Left lung (tissue), 10 donors: Measurements from ENCODE around the gene DLGAP4. TPM values are rescaled to one million over a fixed set of nuclear protein-coding genes. Genes with fewer than 3 reads are reported as not detected.

Experiments used
- ATAC-seq: fragments of 200-7000 bp; cut with Tn5 transposase; one replicate; pipeline ENCODE4 v1.9.1; 2020; ENCODE audit warnings: moderate library complexity
- DNase-seq, 4 donors: peaks; one replicate each; pipeline ENCODE4 v3.0.0-alpha.2; 2013 to 2020
- H3K27ac ChIP-seq, 2 donors: fragments of 200-600 bp; sonication (generic) in 1 of 2; one replicate each; pipeline versions ENCODE4 v1.5.0 to v1.8.0; 2020 to 2021
- H3K27me3 ChIP-seq, 2 donors: fragments of 200-600 bp; sonication (generic) in 1 of 2; one replicate each; pipeline versions ENCODE4 v1.5.0 to v1.8.0; 2020 to 2021
- H3K36me3 ChIP-seq, 2 donors: fragments of 200-600 bp; sonication (generic) in 1 of 2; one replicate each; pipeline versions ENCODE4 v1.5.0 to v1.8.0; 2020 to 2021
- H3K4me1 ChIP-seq, 2 donors: fragments of 200-600 bp; one replicate each; pipeline ENCODE4 v1.8.0; 2021
- H3K4me3 ChIP-seq, 2 donors: fragments of 200-600 bp; sonication (generic) in 1 of 2; one replicate each; pipeline versions ENCODE4 v1.5.0 to v1.8.0; 2020 to 2021; ENCODE audit warnings: mild to moderate bottlenecking in 1 of 2
- H3K9me3 ChIP-seq, 2 donors: fragments of 200-600 bp; sonication (generic) in 1 of 2; one replicate each; pipeline versions ENCODE4 v1.5.0 to v1.8.0; 2020 to 2021
- intact Hi-C, 2 donors: fragments of 100-400 bp; cut with DNase I; formaldehyde crosslinking; loops; one replicate each; pipeline versions ENCODE4 v1.11.2 to v1.14.2; 2022
- polyA plus RNA-seq, 6 donors: library from polyadenylated mRNA; unstranded; fragments of 120-200 nt; gene quantifications; one replicate each; pipeline ENCODE4 v1.2.1, GENCODE V29; 2013; ENCODE audit not compliant: insufficient read length in 6 of 6
- total RNA-seq, 2 donors: library from RNA; stranded (reverse); fragmentation: NEBNext Ultra II Directional; extraction: Animal tissue kit (Norgen Biotek cat#: 25700); gene quantifications; one replicate each; pipeline ENCODE4 v1.2.1, GENCODE V29; 2021
- TF ChIP-seq, protein P1 (sequence below), 2 donors: fragments of 200-600 bp; sonication (generic) in 1 of 2; IDR thresholded peaks; one replicate each; pipeline versions ENCODE4 v1.5.0 to v1.8.0; 2021; ENCODE audit warnings: antibody characterized with exemption in 2 of 2
- donor health status: DM: no; HTN: yes; CAD: no.
- donor health status: DM: no; HTN: no; CAD: no.

The DLGAP4 gene
- total and polyA plus RNA-seq, 8 donors, result 53.5 to 84.3 (median 72.1) TPM

DNA sequence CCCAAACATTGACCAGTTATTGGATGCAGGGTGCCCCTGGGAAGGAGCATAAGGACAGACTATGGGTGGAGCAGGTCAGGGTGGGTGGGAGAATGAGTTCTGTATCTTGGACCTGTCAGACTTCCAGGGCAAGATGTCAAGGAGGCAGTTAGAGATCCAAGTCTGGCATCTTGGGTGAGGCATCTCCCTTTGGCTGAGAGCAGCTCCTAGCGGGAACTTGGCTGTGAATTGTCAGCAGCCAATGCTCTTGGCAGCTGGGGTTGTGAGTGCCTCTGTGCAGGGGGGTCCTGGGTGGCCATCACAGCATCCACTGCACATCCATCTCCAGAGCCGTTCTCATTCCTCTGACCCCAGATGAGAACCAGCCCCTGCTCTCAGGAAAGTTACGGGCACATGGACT, 118.2 kb downstream of the DLGAP4 start:
- TF ChIP-seq, protein P1, sequence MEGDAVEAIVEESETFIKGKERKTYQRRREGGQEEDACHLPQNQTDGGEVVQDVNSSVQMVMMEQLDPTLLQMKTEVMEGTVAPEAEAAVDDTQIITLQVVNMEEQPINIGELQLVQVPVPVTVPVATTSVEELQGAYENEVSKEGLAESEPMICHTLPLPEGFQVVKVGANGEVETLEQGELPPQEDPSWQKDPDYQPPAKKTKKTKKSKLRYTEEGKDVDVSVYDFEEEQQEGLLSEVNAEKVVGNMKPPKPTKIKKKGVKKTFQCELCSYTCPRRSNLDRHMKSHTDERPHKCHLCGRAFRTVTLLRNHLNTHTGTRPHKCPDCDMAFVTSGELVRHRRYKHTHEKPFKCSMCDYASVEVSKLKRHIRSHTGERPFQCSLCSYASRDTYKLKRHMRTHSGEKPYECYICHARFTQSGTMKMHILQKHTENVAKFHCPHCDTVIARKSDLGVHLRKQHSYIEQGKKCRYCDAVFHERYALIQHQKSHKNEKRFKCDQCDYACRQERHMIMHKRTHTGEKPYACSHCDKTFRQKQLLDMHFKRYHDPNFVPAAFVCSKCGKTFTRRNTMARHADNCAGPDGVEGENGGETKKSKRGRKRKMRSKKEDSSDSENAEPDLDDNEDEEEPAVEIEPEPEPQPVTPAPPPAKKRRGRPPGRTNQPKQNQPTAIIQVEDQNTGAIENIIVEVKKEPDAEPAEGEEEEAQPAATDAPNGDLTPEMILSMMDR (IDR thresholded peaks at IDR 0.05), result no peak
- ATAC-seq (no peak), DNase-seq (no peak)
- no peaks in the 10 kb centered on the region for H3K4me1 ChIP-seq
- no peaks in the 10 kb centered on the region for H3K9me3 ChIP-seq
- H3K27me3 ChIP-seq, result peaks cover 0 to 19% of the 10 kb centered on the region in 2 donors
- intact Hi-C loops, result no loop called here
- H3K36me3 ChIP-seq, result no peaks in the 10 kb centered on the region
- no peak overlapping the region for H3K27ac ChIP-seq
- H3K4me3 ChIP-seq, result no peak overlapping the region

DNA sequence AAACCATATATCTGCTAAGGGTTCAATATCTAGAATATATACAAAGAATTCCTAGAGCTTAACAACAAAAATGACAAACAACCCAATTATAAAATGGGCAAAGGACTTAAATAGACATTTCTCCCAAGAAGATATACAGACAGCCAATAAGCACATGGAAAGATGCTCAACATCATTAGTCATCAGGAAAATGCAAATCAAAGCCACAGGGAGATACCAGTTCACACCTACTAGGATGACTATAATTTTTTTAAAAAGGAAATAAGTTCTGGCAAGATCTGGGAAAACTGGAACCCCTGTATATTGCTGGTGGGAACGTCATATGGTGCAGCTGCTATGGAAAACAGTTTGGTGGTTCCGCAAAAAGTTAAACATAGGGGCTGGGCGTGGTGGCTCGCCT, 119.0 kb downstream of the DLGAP4 start:
- DNase-seq, result no peak
- Histone ChIP-seq H3K27ac (no peak overlapping the region), H3K4me3 (no peak overlapping the region), H3K9me3 (no peaks in the 10 kb centered on the region), H3K27me3 (peaks cover 0 to 19% of the 10 kb centered on the region in 2 donors), H3K36me3 (no peaks in the 10 kb centered on the region), H3K4me1 (no peaks in the 10 kb centered on the region)
- no peak for ATAC-seq
- intact Hi-C loops, result no loop called here
- TF ChIP-seq, protein P1 (IDR thresholded peaks at IDR 0.05), result no peak

DNA sequence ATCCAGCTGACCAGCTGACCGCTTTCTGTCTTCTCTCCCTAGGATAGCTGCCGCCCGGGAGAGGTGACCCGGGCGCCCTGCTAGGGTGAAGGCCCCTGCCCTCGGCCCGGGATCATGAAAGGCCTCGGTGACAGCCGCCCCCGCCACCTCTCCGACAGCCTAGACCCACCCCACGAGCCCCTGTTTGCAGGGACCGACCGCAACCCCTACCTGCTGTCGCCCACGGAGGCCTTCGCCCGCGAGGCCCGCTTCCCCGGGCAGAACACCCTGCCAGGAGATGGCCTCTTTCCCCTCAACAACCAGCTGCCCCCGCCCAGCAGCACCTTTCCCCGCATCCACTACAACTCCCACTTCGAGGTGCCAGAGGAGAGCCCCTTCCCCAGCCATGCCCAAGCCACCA, 125.5 kb downstream of the DLGAP4 start:
- DNase-seq (no peak), ATAC-seq (no peak)
- Histone ChIP-seq H3K9me3 (no peaks in the 10 kb centered on the region), H3K36me3 (no peaks in the 10 kb centered on the region), H3K27ac (no peak overlapping the region), H3K27me3 (peaks cover 0 to 17% of the 10 kb centered on the region in 2 donors), H3K4me3 (no peak overlapping the region), H3K4me1 (peaks cover 3 to 9% of the 10 kb centered on the region in 2 donors)
- TF ChIP-seq, protein P1 (IDR thresholded peaks at IDR 0.05), result no peak
- intact Hi-C loops, result no loop called here

DNA sequence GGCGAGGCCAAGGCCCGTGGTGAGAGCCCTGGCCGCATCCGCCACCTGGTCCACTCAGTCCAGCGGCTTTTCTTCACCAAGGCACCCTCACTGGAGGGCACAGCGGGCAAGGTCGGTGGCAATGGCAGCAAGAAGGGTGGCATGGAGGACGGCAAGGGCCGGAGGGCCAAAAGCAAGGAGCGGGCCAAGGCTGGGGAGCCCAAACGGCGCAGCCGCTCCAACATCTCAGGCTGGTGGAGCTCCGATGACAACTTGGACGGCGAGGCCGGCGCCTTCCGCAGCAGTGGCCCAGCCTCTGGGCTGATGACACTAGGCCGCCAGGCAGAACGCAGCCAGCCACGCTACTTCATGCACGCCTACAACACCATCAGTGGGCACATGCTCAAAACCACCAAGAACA, 126.0 kb downstream of the DLGAP4 start:
- H3K4me3 ChIP-seq, result no peak overlapping the region
- no peak for ATAC-seq
- intact Hi-C loops, result no loop called here
- peaks cover 3 to 10% of the 10 kb centered on the region in 2 donors for H3K4me1 ChIP-seq
- no peaks in the 10 kb centered on the region for H3K9me3 ChIP-seq
- no peak overlapping the region for H3K27ac ChIP-seq
- peaks cover 0 to 21% of the 10 kb centered on the region in 2 donors for H3K27me3 ChIP-seq
- no peaks in the 10 kb centered on the region for H3K36me3 ChIP-seq
- TF ChIP-seq, protein P1 (IDR thresholded peaks at IDR 0.05), result no peak
- DNase-seq, result peak in 1 of 4 donors; percentile 78

DNA sequence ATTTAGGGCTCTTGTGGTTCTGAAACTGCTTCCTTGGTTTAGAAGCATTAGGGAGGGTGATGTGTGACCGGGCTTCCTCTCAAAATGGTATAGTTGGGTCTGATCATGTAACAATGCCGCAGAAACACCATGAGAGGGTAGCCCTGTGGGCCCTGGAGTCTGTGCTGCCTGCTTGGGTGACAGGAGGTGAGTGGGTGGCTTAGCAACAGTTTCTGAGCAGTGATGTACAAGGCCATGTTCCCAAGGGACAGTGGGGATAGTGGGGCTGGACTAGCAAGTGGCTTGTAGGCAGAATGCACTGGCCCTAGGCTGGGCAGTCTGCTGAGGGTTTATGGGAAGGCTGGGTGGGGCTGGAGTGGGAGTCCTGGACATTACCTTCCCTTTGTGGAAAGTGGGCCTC, 128.2 kb downstream of the DLGAP4 start:
- DNase-seq (no peak), ATAC-seq (no peak)
- H3K4me1 ChIP-seq, result peaks cover 3 to 10% of the 10 kb centered on the region in 2 donors
- peaks cover 0 to 19% of the 10 kb centered on the region in 2 donors for H3K27me3 ChIP-seq
- TF ChIP-seq, protein P1 (IDR thresholded peaks at IDR 0.05), result no peak
- no peaks in the 10 kb centered on the region for H3K9me3 ChIP-seq
- no peak overlapping the region for H3K4me3 ChIP-seq
- no peaks in the 10 kb centered on the region for H3K36me3 ChIP-seq
- intact Hi-C loops, result no loop called here
- H3K27ac ChIP-seq, result no peak overlapping the region
